Parathyroid adenoma (tissue), 2 donors: ENCODE measurements around the gene HELQ.

Experiments
- H2AFZ ChIP-seq: fragments of 300-600 bp; sonication (generic); one replicate; pipeline ENCODE4 v1.7.0; 2017; ENCODE audit warnings: antibody characterized with exemption, mild to moderate bottlenecking
- H3K27ac ChIP-seq: fragments of 300-600 bp; sonication (generic); one replicate; pipeline ENCODE4 v1.7.0; 2017
- H3K27me3 ChIP-seq: fragments of 300-600 bp; sonication (generic); one replicate; pipeline ENCODE4 v1.7.0; 2017; ENCODE audit warnings: low read length; ENCODE audit not compliant: control insufficient read depth, insufficient read depth
- H3K36me3 ChIP-seq: fragments of 300-600 bp; sonication (generic); one replicate; pipeline ENCODE4 v1.7.0; 2017; ENCODE audit warnings: low read length; ENCODE audit not compliant: control insufficient read depth, insufficient read depth
- H3K4me1 ChIP-seq: fragments of 300-600 bp; sonication (generic); one replicate; pipeline ENCODE4 v1.7.0; 2017; ENCODE audit warnings: control low read depth
- H3K4me2 ChIP-seq: fragments of 300-600 bp; sonication (generic); one replicate; pipeline ENCODE4 v1.7.0; 2017; ENCODE audit warnings: low read length
- H3K4me3 ChIP-seq: fragments of 300-600 bp; sonication (generic); one replicate; pipeline ENCODE4 v1.7.0; 2017; ENCODE audit warnings: low read depth, low read length
- H3K79me2 ChIP-seq: fragments of 300-600 bp; sonication (generic); one replicate; pipeline ENCODE4 v1.7.0; 2017; ENCODE audit warnings: control low read depth
- H3K9ac ChIP-seq: fragments of 300-600 bp; sonication (generic); one replicate; pipeline ENCODE4 v1.7.0; 2017; ENCODE audit warnings: mild to moderate bottlenecking
- H3K9me3 ChIP-seq: fragments of 300-600 bp; sonication (generic); one replicate; pipeline ENCODE4 v1.7.0; 2017; ENCODE audit warnings: low read length; ENCODE audit not compliant: control insufficient read depth
- TF ChIP-seq, protein P1 (sequence below): fragments of 300-600 bp; sonication (generic); IDR thresholded peaks from one replicate; pipeline ENCODE4 v1.7.0; 2017; ENCODE audit warnings: antibody characterized with exemption, mild to moderate bottlenecking
- donor health status: primary hyperparathyroidism.

The HELQ gene

DNA sequence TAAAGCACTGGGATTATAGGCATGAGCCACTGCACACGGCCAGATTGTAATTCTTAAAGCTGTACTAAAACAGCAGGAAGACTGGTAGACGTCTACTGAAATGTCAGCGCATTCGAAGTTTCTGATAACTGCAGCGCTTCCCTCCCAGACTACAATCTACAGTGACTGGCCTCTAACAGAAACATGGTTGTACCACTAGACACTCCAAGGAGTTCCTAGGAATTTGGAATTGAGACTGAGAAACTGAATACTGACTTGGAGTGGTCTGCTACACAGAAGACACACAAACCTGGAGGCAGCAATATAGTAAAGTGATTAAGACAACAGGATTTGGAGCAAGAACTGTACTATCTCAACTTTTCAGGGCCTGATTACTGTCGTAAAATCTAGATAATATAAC, 937 bp downstream of the HELQ start:
- Histone ChIP-seq H3K4me1 (no peaks in the 10 kb centered on the region), H3K9me3 (no peaks in the 10 kb centered on the region), H3K4me2 (peak overlapping the region; percentile 90), H2AFZ (peak overlapping the region; percentile 89), H3K79me2 (peaks cover 3% of the 10 kb centered on the region), H3K36me3 (no peaks in the 10 kb centered on the region), H3K4me3 (peak overlapping the region; percentile 97), H3K27ac (peak overlapping the region; percentile 95), H3K27me3 (no peaks in the 10 kb centered on the region), H3K9ac (no peak overlapping the region)
- TF ChIP-seq, protein P1, sequence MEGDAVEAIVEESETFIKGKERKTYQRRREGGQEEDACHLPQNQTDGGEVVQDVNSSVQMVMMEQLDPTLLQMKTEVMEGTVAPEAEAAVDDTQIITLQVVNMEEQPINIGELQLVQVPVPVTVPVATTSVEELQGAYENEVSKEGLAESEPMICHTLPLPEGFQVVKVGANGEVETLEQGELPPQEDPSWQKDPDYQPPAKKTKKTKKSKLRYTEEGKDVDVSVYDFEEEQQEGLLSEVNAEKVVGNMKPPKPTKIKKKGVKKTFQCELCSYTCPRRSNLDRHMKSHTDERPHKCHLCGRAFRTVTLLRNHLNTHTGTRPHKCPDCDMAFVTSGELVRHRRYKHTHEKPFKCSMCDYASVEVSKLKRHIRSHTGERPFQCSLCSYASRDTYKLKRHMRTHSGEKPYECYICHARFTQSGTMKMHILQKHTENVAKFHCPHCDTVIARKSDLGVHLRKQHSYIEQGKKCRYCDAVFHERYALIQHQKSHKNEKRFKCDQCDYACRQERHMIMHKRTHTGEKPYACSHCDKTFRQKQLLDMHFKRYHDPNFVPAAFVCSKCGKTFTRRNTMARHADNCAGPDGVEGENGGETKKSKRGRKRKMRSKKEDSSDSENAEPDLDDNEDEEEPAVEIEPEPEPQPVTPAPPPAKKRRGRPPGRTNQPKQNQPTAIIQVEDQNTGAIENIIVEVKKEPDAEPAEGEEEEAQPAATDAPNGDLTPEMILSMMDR = no peak

DNA sequence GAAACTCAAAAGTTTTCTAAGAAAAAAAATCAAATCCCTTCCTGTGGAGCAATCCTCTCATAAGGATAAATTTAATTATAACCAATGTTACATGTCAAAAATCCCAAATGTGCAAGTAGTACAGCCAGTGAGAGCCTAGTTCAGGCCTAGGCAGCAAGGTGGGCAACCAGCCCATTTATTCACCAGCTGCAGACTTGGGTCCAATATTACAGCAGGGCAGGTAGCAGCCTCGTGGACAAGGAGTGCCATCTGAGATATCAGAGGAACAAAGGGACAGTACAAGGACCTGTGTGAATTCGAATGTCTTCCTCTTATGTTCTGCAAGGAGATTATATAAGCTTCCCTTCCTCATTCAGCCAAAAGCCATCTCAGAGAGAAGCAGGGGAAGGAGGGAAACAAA, 6.6 kb downstream of the HELQ start:
- Histone ChIP-seq H3K4me3 (no peak overlapping the region), H3K27me3 (no peaks in the 10 kb centered on the region), H3K9me3 (no peaks in the 10 kb centered on the region), H3K9ac (no peak overlapping the region), H3K79me2 (no peaks in the 10 kb centered on the region), H3K4me2 (no peak overlapping the region), H3K4me1 (no peaks in the 10 kb centered on the region), H2AFZ (no peak overlapping the region), H3K36me3 (no peaks in the 10 kb centered on the region), H3K27ac (no peak overlapping the region)
- TF ChIP-seq, protein P1 = no peak

DNA sequence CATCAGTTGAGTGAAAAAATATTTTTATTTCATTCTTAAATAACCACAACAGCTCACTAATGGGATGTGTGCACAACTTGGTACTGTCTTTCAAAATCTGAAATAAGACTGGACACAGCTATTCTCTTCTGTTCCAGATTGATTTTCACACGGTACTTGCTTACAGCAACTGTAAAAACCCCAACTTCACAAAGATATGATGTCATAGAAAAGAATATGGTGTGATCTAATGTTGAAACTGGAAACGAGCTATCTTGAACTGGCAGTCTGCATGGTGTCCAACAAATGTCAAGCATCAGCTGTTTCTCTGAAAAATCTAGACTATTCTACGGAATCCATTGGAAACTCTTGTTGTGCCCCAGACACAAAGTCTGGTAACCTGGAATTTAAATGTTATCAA, 14.7 kb downstream of the HELQ start:
- no peaks in the 10 kb centered on the region for H3K27me3 ChIP-seq
- H2AFZ ChIP-seq = no peak overlapping the region
- no peak overlapping the region for H3K4me3 ChIP-seq
- H3K4me2 ChIP-seq = no peak overlapping the region
- no peak overlapping the region for H3K27ac ChIP-seq
- TF ChIP-seq, protein P1 = no peak
- H3K79me2 ChIP-seq = no peaks in the 10 kb centered on the region
- H3K36me3 ChIP-seq = no peaks in the 10 kb centered on the region
- H3K9me3 ChIP-seq = no peaks in the 10 kb centered on the region
- no peak overlapping the region for H3K9ac ChIP-seq
- no peaks in the 10 kb centered on the region for H3K4me1 ChIP-seq

DNA sequence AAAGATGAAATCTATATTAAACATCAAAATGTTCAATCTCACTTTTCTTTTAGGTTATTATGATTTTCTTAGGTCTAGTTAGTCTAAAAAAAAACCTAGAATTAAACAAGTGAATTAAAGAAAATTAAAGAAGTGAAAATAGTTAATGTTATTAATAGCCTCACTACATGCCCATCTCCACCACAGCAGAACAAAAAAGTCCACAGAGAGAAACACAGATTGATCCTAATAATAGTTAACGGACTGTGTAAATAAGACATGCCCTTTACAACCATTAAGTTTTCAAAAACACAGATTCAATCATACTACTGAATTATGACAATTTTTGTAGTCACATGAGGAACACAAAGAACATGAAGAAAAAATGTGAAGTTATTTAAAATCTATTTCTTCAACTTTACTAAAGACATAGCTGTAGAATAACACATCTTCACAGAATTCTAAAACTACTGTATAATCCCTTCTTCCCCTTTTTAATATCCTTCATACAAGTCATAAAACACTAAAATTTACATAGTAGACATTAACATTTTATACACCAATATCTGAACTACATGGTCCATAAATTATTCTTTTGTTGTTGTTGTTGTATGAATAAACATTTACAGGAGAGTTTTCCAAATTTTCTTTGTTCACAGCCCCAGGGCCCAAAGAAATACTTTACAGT, 15.3 kb downstream of the HELQ start:
- Histone ChIP-seq H3K4me1 (no peaks in the 10 kb centered on the region), H3K27ac (no peak overlapping the region), H3K4me3 (no peak overlapping the region), H3K4me2 (no peak overlapping the region), H2AFZ (no peak overlapping the region), H3K36me3 (no peaks in the 10 kb centered on the region), H3K9me3 (no peaks in the 10 kb centered on the region), H3K27me3 (no peaks in the 10 kb centered on the region), H3K9ac (no peak overlapping the region), H3K79me2 (no peaks in the 10 kb centered on the region)
- TF ChIP-seq, protein P1 = no peak

DNA sequence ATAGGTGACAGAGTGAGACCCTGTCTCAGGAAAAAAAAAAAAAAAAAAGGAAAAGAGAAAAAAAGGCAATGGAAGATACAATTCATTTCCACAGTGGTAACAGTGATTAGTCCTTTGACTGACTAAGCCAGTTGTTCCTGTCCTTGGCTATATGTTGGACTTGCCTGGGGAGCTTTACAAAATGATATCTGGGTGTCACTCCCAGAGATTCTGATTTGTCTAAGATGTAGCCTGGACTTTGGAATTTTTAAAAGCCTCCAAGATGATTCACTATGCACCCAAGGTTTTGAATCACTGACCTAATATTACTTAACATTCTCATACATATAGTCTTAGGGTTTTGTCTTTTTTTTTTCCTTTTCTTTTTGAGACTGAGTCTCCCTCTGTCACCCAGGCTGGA, 16.9 kb downstream of the HELQ start:
- no peaks in the 10 kb centered on the region for H3K27me3 ChIP-seq
- no peak overlapping the region for H3K27ac ChIP-seq
- no peaks in the 10 kb centered on the region for H3K79me2 ChIP-seq
- H3K9ac ChIP-seq = no peak overlapping the region
- H3K4me2 ChIP-seq = no peak overlapping the region
- H3K4me1 ChIP-seq = no peaks in the 10 kb centered on the region
- no peak overlapping the region for H3K4me3 ChIP-seq
- TF ChIP-seq, protein P1 = no peak
- H3K9me3 ChIP-seq = no peaks in the 10 kb centered on the region
- no peak overlapping the region for H2AFZ ChIP-seq
- no peaks in the 10 kb centered on the region for H3K36me3 ChIP-seq
